GM12878 (cell line): Measurements from ENCODE around the gene GSK3A. TPM values are rescaled to one million over a fixed set of nuclear protein-coding genes. Genes with fewer than 3 reads are reported as not detected.

ENCODE experiments used
- BHLHE40 ChIP-seq, 2 experiments: fragments of 450-650 bp in 1 of 2; IDR thresholded peaks; 2 replicates each; pipeline ENCODE4 v1.6.1; 2011 to 2017; ENCODE audit warnings: low read depth in 2 of 2, borderline replicate concordance in 1 of 2, improper control_type of control experiment in 1 of 2, low read length in 1 of 2, mild to moderate bottlenecking in 1 of 2
- HDGF ChIP-seq: fragments of 450-650 bp; IDR thresholded peaks from 2 replicates; pipeline ENCODE4 v1.6.1; 2016; ENCODE audit warnings: antibody characterized with exemption
- NRF1 ChIP-seq: conservative IDR thresholded peaks from 2 replicates; pipeline ENCODE4 v1.6.1; 2011; ENCODE audit warnings: mild to moderate bottlenecking, low read depth, low read length, improper control_type of control experiment
- SP1 ChIP-seq: IDR thresholded peaks from one replicate; pipeline ENCODE4 v1.6.1; 2011; ENCODE audit warnings: low read depth, low read length
- ZNF207 ChIP-seq: fragments of 450-650 bp; IDR thresholded peaks from 2 replicates; pipeline ENCODE4 v1.6.1; 2014; ENCODE audit warnings: antibody characterized with exemption, mild to moderate bottlenecking, borderline replicate concordance
- polyA plus RNA-seq, 11 experiments: library from polyadenylated mRNA; depleted of rRNA in 4 of 11; unstranded in 6 of 11; stranded (reverse) in 5 of 11; fragments of >200 nt; fragmentation: Nextera tagmentation in 4 of 11; fragmentation: Illumina TruSeq in 1 of 11; extraction: Ambion mirVana in 4 of 11; extraction: Trizol in 1 of 11; gene quantifications; 1 replicate in 1 of 11; 2 replicates in 10 of 11; pipeline versions ENCODE4 v1.2.1 to v1.2.3, GENCODE V29; 2011 to 2016; ENCODE audit warnings: inconsistent platforms in 2 of 11, missing spikeins in 2 of 11, low read depth in 1 of 11
- total RNA-seq, 4 experiments: library from RNA; depleted of rRNA in 3 of 4; stranded (reverse); fragments of >200 nt in 3 of 4; fragmentation: Illumina TruSeq in 1 of 4; extraction: Trizol in 1 of 4; gene quantifications; 2 replicates each; pipeline versions ENCODE4 v1.2.1 to v1.2.3, GENCODE V29; 2013 to 2021
- TF ChIP-seq, protein P1 (sequence below): fragments of 450-650 bp; IDR thresholded peaks from 2 replicates; pipeline ENCODE4 v1.6.1; 2017; ENCODE audit warnings: antibody characterized with exemption, mild to moderate bottlenecking, moderate library complexity
- TF ChIP-seq, protein P2 (sequence below): fragments of 450-650 bp; IDR thresholded peaks from 2 replicates; pipeline ENCODE4 v1.6.1; 2018; ENCODE audit warnings: mild to moderate bottlenecking, low read depth, moderate library complexity; ENCODE audit not compliant: partially characterized antibody

Gene GSK3A
- total and polyA plus RNA-seq, 10 of the 15 experiments (the other 5 are each of a cell fraction or from before 2014, with no cell fraction given) = 1.00 to 47.9 (median 15.2) TPM

GRCh38 chr19:42201489-42202289, 40.7 kb downstream of the GSK3A start (continued):
- TF ChIP-seq, protein P1, sequence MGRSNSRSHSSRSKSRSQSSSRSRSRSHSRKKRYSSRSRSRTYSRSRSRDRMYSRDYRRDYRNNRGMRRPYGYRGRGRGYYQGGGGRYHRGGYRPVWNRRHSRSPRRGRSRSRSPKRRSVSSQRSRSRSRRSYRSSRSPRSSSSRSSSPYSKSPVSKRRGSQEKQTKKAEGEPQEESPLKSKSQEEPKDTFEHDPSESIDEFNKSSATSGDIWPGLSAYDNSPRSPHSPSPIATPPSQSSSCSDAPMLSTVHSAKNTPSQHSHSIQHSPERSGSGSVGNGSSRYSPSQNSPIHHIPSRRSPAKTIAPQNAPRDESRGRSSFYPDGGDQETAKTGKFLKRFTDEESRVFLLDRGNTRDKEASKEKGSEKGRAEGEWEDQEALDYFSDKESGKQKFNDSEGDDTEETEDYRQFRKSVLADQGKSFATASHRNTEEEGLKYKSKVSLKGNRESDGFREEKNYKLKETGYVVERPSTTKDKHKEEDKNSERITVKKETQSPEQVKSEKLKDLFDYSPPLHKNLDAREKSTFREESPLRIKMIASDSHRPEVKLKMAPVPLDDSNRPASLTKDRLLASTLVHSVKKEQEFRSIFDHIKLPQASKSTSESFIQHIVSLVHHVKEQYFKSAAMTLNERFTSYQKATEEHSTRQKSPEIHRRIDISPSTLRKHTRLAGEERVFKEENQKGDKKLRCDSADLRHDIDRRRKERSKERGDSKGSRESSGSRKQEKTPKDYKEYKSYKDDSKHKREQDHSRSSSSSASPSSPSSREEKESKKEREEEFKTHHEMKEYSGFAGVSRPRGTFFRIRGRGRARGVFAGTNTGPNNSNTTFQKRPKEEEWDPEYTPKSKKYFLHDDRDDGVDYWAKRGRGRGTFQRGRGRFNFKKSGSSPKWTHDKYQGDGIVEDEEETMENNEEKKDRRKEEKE = no peak
- TF ChIP-seq NRF1 (no peak), BHLHE40 (IDR thresholded peaks at IDR 0.05; ENCODE audit: borderline replicate concordance in 1 of 2, low read depth in 2 of 2, low read length in 1 of 2) (0 out of 4 replicates have a peak, but pooled peaks of 1 of the 2 experiments have one; percentile 8), SP1 (peak; percentile 38), ZNF207 (no peak), HDGF (peak; percentile 80; the same call in 1 of the 2 replicates)
- TF ChIP-seq, protein P2, sequence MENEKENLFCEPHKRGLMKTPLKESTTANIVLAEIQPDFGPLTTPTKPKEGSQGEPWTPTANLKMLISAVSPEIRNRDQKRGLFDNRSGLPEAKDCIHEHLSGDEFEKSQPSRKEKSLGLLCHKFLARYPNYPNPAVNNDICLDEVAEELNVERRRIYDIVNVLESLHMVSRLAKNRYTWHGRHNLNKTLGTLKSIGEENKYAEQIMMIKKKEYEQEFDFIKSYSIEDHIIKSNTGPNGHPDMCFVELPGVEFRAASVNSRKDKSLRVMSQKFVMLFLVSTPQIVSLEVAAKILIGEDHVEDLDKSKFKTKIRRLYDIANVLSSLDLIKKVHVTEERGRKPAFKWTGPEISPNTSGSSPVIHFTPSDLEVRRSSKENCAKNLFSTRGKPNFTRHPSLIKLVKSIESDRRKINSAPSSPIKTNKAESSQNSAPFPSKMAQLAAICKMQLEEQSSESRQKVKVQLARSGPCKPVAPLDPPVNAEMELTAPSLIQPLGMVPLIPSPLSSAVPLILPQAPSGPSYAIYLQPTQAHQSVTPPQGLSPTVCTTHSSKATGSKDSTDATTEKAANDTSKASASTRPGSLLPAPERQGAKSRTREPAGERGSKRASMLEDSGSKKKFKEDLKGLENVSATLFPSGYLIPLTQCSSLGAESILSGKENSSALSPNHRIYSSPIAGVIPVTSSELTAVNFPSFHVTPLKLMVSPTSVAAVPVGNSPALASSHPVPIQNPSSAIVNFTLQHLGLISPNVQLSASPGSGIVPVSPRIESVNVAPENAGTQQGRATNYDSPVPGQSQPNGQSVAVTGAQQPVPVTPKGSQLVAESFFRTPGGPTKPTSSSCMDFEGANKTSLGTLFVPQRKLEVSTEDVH = no peak
